GM19372 (cell line): Measurements from ENCODE around the gene MTOR.
A peak's percentile ranks its signal among the peaks of the same experiment; 100 is the strongest.
"Not testable (repeated sequence)": the region's sequence is repeated elsewhere in the genome, so short reads cannot be mapped to it uniquely, and the experiment has no call there.

Source experiments
- ATAC-seq: cut with Tn5 transposase; IDR thresholded peaks from one replicate; pipeline ENCODE4 v1.9.1; 2021; ENCODE audit warnings: mild to moderate bottlenecking, low read depth, moderate library complexity; ENCODE audit not compliant: unreplicated experiment

Gene MTOR

DNA sequence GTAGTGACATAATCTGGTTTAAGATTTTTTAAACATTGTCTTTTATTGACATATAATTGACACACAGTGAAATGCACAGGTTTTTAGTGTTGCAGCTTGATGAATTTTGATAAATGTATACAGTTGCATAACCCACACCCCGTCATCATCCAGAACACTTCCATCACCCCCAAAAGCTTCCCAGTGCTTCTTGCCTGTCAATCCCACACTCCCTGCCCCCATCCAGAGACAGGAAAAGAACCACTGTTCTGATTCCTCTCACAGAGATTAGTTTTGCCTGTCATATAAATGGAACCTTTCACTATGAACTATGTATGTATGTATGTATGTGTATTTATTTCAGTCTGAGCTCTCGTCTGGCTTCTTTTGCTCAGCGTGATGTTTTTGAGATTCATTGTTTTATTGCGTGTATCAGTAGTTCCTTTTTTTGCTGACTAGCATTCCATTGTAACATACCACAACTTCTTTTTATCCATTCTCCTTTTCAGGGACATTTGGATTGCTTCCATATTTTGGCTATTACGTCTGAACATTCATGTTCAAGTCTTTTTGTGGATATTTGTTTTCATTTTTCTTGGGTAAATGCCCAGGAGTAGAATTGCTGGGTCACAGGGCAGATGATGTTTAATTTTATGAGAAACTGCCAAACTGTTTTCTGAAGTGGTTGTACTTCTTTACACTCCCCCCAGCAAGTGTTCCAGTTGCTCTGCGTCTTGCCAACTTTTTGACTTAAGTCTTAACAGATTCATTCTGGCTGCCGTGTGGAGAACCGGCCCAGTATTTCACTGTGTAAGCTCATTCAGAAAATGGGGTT is 19.4 kb upstream of the MTOR start:
- ATAC-seq = no peak

DNA sequence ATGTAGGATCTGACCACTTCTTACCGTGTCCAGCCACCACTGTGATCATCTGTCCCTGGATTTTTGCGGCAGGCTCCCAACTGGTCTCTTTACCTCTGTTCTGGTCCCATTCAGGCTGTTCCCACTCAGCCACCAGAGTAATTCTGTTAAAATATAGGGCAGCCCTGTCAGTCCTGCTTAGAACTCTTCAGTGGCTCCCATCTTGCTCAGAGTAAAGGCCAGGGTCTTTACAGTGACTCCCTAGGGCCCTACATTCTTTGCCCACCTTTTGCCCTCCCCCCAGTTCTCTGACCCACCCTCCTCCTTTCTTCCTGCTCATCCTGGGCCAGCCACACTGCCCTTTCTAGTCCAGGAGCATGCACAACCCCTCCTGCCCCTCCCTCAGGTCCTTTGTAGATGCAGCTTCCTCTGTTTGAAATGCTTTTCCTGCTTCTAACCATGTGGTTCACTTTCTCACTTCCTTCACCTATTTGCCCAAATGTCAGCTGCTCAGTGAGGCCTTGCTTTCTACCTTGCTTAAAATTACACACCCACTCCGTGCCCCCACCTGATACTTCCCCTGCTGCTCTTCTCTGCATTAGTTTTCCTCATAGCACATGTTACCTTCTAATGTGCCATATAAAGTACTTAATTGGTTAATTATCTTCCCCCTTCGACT is 18.5 kb upstream of the MTOR start:
- ATAC-seq = no peak

DNA sequence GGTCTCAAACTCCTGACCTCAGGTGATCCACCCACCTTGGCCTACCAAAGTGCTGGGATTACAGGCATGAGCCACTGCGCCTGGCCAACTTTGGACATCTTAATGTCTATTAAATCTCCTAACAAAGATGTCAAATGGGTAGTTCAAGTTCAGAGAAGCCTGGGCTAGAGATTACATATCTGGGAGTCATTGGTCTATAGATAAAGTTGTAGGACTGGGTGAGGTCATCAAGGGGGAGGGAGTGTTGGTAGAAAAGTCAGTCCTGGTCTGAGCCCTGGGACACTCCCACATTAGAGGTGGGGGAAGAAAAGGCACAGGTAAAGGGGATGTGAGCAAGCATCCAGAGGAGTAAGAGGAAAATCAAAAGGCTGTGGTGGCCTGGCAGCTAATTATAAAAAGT is 17.3 kb upstream of the MTOR start:
- no peak for ATAC-seq

DNA sequence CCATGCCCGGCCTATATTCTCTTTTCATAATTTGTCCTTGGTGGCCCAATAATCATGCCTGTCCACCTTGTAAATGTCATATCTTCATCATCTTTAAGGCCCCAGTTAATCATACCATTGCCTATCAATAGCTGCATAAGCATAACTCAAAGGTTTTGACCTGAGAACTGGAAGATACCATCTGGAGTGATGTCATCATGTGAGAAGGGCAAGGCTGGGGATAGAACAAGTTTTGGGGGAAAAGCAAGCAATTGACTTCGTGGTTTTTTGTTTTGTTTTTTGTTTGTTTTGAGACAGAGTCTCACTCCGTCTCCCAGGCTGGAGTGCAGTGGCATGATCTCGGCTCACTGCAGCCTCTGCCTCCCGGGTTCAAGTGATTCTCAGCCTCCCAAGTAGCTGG is 16.8 kb upstream of the MTOR start:
- ATAC-seq = no peak

DNA sequence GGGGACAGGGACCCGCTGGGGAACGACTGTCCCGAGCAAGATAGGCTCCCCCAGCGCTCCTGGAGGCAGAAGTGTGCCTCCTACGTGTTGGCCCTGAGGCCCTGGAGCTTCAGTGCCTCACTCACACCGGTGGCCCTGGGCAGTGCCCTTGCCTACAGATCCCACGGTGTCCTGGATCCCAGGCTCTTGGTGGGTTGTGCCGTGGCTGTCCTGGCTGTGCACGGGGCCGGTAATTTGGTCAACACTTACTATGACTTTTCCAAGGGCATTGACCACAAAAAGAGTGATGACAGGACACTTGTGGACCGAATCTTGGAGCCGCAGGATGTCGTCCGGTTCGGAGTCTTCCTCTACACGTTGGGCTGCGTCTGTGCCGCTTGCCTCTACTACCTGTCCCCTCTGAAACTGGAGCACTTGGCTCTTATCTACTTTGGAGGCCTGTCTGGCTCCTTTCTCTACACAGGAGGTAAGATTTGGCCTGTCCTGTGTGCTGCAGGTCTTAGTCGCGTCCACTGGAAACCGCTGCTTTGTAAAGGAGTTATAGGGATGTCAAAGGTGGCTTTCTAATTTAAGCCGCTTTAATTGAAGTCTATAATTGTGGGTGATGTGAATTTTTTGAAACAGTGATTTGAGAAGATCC is 11.4 kb upstream of the MTOR start:
- peak; percentile 30 for ATAC-seq

DNA sequence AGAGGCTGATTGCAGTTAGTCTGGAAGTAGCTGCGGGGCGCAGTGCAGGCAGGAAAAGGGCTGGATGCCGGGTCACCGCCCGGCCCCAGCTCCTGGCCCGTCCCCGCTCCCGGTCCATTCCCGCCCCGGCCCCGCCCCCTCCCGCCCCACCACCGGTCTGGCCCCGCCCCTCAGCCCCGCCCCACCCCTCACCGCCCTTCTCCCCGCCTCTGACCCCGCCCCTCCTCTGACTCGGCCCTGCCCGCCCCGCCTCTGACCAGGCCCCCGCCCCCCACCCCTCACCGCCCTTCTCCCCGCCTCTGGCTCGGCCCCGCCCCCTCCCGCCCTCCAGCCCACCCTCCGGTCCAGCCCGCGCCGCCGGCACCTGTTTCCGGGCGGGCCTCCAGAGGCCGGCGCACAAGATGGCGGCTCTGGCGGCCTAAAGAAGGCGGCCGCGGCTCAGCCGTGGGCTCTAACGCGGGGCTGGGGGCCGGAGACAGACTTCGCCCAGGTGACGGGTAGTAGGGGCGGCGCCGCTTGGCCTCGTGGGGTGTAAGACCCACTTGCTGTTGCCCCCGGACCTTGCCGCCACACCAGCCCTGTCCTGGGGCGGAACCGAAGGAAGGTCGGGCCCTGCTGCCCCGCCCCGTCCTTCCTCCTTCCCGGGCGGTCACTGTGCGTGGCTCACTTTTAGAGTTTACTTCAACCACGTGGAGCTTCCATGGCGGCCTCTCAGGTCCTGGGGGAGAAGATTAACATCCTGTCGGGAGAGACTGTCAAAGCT is 10.7 kb upstream of the MTOR start, which contains the start of gene UBIAD1:
Gene UBIAD1, plus strand, starts transcription at position 367 of the 763 bp plus-strand sequence. Its CDS starts 334 bp downstream, at position 701.
- peak; percentile 74 for ATAC-seq

DNA sequence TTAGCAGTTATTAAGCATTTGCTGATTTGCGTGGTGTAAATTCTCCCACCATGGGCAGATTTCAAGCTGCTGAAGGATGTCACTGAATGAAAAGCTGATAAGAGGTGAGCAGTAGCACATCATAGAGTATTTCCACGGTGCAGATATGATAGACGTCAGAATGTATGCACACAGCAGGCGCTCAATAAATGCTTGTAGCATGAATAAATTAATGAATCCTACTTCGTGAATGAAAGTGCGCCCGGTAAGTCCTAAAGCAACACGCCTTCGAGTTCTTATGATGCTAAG is 10.1 kb upstream of the MTOR start:
- no peak for ATAC-seq

DNA sequence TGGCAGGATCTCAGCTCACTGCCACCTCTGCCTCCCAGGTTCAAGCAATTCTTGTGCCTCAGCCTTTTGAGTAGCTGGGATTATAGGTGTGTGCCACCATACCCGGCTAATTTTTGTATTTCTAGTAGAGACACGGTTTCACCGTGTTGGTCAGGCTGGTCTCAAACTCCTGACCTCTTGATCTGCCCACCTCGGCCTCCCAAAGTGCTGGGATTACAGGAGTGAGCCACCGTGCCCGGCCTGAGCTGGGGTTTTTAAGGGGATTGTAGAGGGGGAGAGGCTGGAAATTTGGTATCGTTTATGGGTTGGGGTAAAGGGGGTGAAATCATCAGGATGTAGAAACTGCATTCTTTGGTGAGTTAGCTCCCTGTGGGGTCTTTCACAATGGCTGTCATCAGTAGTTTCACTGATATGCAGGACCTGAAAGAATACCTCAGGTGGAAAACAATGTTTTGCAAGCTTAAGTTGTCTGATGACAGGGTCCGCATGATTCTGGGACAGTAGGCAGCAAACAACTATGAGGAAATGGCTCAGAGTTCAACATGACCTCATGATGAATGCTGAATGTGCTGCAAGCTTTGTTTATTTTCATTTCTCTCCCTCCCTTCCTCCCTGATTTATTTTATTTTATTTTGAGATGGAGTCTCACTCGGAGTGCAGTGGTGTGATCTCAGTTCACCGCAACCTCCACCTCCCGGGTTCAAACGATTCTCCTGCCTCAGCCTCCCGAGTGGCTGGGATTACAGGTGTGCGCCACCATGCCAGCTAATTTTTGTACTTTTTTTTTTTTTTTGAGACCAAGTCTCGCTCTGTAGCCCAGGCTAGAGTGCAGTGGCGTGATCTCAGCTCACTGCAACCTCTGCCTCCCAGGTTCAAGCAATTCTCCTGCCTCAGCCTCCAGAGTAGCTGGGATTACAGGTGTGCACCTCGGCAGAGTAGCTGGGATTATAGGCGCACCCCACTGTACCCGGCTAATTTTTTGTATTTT is 5.3 kb upstream of the MTOR start:
- ATAC-seq = not testable (repeated sequence)

DNA sequence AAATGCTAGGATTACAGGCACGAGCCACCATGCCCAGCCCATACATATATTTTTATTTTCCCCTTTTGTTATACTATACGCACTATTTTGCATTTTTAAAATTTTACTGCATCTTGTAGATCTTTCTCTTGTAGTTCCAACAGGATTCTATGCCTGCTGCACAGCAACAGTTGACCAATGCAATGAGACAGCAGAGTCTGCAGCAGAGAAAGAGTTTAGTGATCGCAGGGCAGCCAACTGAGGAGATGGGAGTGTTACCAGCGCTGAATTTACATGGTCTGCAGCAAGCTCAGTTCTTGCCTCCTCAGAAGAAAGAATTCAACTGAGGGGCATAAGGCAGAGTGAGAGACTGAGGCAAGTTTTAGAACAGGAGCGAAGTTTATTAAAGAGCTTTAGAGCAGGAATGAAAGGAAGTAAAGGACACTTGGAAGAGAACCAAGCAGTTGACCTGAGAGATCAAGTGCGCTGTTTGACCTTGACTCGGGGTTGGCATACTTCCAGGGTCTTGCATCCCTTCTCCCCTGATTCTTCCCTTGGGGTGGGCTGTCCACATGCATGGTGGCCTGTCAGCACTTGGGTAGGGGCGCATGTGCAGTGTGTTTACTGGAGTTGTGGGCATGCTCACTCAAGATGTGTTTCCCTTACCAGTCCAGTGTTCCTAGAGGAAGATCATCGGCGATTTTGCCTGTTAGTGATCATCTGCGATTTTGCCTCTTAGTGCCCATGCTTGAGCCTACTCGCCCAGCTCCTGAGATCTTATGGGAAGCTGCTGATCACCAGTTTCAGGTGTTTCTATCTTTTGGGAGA is 4.1 kb upstream of the MTOR start:
- no peak for ATAC-seq

GRCh38 chr1:11256299-11256698 is 6.1 kb downstream of the MTOR start:
- ATAC-seq = no peak

DNA sequence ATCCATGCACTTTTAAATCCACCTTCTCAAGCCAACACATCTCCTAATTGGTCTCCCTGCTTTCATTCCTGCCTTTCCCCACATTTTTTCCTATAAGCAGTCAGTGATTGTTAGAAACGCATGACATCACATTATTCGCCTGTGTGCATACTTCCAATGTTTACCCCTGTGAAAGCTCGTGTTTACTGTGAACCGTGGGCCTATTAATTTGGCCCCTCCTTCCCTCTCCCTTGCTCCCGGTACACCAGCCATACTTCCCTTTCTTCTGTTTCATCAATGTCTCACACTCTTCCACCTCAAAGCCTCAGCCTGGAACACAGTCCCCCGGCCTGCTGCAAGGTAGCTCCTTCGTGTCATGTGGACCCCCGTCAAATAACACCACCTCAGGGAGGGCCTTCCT is 9.1 kb downstream of the MTOR start:
- no peak for ATAC-seq

DNA sequence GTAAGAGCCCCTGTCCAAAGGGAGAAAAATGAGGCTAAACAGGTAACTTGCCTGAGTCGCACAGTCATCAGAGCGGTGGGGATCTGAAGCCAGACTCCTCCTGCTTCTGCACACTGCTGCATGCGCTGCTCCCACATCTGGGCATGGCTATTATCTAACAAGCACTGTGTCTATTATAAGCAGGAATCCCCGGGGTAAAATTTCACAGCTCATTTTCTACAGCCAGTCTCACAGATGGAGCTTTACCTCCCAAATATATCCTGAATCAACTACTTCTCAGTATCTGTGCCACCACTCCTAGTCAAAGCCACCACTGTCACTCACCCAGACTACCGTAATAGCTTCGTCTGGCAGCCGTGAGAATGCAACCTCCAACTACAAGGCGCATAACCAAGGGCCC is 9.8 kb downstream of the MTOR start:
- no peak for ATAC-seq

- ATAC-seq = no peak
These were observed 14.2 kb downstream of the MTOR start for GRCh38 chr1:11248169-11248568.

GRCh38 chr1:11245904-11246719 is 16.2 kb downstream of the MTOR start:
- no peak for ATAC-seq

GRCh38 chr1:11245248-11245647 is 17.1 kb downstream of the MTOR start:
- no peak for ATAC-seq

DNA sequence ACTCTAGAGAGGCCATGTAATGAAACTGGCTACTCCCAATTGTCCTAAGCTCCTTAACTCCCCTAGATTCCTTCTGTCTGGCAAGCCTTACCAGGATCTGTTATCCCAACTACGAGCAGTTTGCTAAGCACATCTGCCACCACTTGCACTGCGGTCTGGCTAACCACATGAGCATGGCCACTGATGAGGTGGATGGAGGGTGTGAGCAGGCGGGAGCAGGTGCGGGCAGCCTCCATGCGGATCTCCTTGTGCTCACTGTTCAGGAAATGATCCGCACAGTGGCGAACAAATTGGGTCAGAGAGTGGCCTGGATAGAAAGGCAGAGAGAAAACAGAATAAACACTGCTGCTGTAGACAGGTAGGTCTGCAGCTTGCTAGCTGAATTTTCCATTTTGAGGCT is 24.0 kb downstream of the MTOR start:
- no peak for ATAC-seq

DNA sequence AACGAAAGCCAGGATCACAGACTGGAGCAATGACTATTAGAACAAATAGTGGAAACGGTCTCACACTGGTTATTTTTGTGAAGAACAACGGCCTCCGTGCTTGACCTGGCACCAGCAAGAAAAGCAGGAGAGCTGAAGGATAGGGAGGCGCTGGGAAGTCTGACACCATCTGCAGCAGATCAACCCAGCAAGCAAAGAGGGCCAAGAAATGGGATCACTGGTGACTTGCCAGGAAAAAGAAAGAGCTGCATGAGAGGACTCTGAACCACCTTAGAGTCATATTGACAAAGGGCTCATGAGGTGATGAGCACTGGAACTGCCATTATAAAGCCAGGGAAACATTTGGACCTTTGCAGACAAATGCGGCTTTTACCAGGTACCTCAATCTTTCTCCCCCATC is 25.0 kb downstream of the MTOR start:
- ATAC-seq = no peak

DNA sequence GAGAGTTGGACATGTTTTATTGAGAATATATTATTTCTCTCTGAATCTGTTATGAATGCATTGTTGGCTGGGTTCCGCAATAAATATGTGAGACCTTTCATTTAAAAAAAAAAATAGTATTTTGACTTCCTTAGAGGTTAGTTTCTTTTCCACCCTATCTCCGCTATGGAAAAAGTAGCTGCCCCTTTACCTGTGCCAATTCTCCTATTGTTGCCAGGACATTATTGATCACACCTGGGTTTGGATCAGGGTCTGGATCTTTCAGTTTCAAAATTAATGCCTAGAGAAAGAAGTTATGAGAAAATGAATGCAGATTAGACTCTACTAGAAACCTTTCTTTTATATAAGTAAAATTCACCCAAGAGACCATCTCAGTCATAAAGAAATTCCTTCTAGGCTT is 29.1 kb downstream of the MTOR start:
- no peak for ATAC-seq
